Hematopoietic multipotent progenitor cell (in vitro differentiated cells): ENCODE data around the gene ITIH4. TPM values are rescaled to one million over a fixed set of nuclear protein-coding genes. Genes with fewer than 3 reads are reported as not detected.
A peak's percentile ranks its signal among the peaks of the same experiment; 100 is the strongest.

Source experiments
- DNase-seq, 3 donors: peaks; one replicate each; pipeline ENCODE4 v3.0.0-alpha.2; 2011 to 2015; ENCODE audit warnings: low read depth in 2 of 3, low spot score in 2 of 3
- small RNA-seq: library from RNA; depleted of rRNA; stranded (forward); fragments of <200 nt; gene quantifications from one replicate; pipeline ENCODE3, GENCODE V24; 2012
- total RNA-seq: library from RNA; depleted of rRNA; stranded (reverse); fragments of >200 nt; gene quantifications from one replicate; pipeline ENCODE4 v1.2.3, GENCODE V29; 2012

ITIH4 gene
- total RNA-seq, 1 donor: 7.5 TPM

- no peak for DNase-seq
These were observed 57.0 kb downstream of the ITIH4 start for GRCh38 chr3:52773361-52774065.

DNA sequence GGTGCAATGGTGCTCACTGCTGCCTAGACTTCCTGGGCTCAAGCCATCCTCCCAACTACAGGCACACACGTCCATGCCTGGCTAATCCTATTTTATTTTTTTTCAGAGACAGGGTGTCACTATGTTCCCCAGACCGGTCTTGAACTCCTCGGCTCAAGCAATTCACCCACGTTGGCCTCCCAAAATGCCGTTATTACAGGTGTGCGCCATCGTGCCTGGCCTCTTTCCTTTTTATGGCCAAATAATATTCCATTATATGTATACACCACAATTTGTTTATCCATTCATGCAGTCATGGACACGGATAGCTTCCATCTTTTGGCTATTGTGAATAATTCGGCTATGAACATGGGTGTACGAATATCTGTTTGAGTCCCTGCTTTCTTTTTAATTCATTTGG, 58.8 kb downstream of the ITIH4 start:
- no peak for DNase-seq

DNA sequence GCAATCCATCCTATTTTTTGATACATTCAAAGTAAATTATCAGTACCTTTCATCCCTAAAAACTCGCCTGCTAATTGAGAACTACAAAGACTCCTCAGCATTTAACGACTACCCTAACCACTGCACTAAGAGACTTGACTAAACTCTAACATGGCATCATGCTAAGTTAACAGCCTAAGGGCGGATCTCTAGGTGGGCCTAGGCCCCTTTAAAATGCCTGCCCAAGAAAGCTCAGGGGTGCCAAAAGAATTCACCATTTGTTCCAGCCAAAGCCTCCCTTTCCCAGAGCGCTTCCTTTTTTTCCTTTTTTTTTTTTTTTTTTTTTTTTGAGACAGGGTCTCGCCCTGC, 59.2 kb downstream of the ITIH4 start:
- no peak for DNase-seq

DNA sequence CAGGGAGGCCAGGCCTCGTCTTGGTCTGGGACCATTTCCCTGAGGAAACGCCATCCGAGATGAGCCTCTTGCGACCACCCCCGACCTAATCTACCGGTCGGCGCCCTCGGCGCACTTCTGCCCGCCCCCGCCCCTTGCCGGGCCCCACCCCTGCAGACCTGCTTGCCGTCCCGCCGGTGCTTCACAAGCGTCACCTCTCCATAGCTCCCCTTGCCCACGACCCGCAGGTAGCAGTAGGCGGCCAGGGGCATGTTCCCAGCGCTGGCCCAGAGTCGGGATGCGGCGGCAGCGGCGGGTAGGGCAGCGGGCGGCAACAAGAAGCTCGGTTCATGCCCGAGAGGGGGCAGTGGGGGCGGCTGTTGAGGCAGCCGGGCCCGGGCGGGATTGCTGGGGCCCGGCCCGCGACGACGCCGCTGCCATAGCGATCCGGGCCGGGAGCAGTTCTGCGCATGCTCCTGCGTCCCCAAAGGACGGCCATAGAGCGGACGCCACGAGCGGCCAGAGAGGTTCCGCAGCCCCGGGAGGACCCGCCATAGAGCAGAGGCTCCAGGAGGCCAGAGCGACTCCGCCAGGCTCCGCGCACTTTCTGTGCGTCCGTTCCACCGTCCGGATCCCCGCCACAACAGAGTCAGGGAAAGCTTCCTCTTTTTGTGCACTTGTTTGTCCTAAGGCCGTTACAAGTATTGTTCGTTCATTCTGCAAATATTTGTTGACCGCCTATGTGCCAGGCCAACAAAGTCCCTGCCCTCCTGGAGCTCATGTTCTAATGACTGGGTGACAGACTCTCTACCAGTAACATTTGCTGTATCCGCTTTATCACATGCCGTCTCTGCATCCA, 59.8 kb downstream of the ITIH4 start, which contains the start of gene NEK4:
Gene NEK4 (minus strand): TSS at position 445 of the 838 bp plus-strand sequence. CDS start 194 bp downstream, at position 251.
- peak; percentile 60 to 96 (median 94) for DNase-seq

DNA sequence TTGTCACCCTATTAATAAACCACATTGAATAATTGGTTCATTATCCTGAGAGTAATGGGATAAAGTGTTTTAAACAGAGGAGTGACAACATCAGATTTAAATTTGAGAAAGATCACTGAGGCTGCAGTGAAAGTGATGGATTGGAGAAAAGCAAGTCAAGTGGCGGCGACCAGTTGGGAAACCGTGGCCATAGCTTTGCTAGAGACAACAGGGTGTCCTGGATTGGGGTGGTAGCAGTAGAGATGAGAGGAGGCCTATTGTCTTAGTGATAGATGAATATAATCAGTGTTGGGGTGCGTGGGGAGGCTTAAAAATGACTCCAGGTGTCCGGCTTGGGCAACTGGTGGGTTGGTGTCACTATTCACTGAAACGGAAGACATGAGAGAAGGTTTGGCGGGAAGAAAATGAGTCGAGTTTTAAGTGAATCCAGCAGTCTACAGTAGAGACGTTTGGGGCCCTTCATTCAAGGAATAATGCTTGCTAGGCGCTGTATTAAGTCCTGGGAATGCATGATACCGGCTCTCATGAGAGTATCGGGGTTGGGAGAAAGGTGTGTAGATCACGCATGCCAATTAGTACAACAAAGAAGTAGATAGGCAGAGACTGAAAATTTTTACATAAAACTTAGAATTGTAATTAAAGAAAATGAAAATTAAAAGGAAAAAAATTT, 60.6 kb downstream of the ITIH4 start:
- DNase-seq: no peak

DNA sequence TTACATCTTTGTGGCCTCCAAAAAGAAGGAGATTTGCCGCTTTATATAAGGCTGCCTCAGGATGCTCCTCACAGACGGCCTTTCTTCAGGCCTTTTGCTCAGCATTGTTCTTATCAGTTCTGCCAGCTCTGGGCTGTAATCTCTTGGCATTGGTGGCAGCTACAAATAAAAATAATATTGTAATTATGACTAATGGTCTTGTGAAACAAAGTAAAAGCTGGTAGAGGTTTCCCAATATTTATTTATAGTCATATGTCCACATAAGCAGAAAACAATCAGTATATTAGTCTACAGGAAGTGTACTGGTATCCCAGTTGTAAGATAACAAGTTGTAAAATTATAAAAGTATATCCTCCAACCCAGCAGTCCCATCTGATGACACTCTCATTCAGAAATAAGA, 67.0 kb downstream of the ITIH4 start:
- DNase-seq: no peak

Small RNAs within 50 kb of the gene (small RNA-seq; reads per million reads assigned to genes)
- not detected for gene MIR8064
- gene MUSTN1: not detected

Other genes starting within 250 kb of the ITIH4 start
- 63.3 TPM for gene PBRM1, start 144.8 kb downstream of the ITIH4 start, total RNA-seq
- 22.6 TPM for gene GNL3, start 144.6 kb downstream of the ITIH4 start, total RNA-seq
- gene GLT8D1, start 124.9 kb downstream of the ITIH4 start, total RNA-seq: 31.0 TPM
- gene SPCS1, start 124.6 kb downstream of the ITIH4 start, total RNA-seq: 44.7 TPM
- gene NEK4, start 59.7 kb downstream of the ITIH4 start, total RNA-seq: 12.1 TPM
- gene ITIH1, start 53.1 kb downstream of the ITIH4 start, total RNA-seq: under 0.01 TPM
- not detected for gene ITIH3, start 35.9 kb downstream of the ITIH4 start, total RNA-seq
- gene MUSTN1, start 4.3 kb upstream of the ITIH4 start, total RNA-seq: 0.27 TPM
- gene STIMATE, start 66.9 kb upstream of the ITIH4 start, total RNA-seq: 13.2 TPM
- gene SFMBT1, start 215.4 kb upstream of the ITIH4 start, total RNA-seq: 1.9 TPM